ENCODE results near the gene ARHGDIG.

The ARHGDIG gene

DNA sequence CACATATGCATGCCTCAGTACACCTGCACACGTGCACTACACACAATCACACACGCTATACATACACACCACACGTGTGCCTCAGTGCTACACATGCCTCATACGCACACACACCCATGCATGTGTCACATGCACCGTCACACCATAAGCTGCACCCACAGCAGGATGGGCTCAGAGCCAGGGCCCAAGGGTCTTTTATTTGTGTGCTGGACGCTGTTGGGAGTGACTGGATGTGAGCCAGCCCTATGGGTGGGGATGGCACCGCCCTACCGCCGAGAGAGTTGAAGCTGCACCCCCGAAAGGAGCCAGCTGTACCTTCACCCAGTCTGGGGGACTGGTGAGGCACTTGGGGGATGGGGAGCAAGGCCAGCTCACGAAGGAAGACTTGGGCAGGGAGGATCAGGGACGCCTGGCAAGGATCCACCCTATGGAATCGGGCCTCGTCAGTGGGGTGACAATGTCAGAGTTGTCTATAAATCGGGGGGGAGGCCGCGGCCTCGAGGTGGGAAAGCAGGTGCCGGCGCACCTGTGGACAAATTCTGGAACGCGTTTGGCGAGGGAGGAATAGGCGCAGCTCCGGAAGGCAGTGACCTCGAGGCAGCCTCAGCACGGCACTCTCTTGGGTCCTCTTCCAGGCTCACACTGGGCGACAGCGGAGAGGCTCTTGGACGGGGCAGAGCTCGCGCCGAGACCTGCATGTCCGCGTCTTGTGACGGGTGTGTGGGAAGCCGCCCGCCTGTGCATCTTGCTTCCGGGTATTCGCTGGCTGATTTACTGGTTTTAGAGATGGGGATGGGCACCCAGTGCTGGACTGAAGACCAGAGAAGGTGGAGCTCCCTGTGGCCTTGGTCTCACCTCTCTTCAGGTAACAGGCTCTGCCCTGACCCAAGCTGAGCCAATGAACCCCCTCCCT lies 12.0 kb upstream of the ARHGDIG start:
- DNase-seq, result no peak
- TF ChIP-seq POLR2A (IDR thresholded peaks at IDR 0.05; ENCODE audit: low read length) (no peak), GATA1 (IDR thresholded peaks at IDR 0.05; ENCODE audit: low read depth, low read length) (no peak)

DNA sequence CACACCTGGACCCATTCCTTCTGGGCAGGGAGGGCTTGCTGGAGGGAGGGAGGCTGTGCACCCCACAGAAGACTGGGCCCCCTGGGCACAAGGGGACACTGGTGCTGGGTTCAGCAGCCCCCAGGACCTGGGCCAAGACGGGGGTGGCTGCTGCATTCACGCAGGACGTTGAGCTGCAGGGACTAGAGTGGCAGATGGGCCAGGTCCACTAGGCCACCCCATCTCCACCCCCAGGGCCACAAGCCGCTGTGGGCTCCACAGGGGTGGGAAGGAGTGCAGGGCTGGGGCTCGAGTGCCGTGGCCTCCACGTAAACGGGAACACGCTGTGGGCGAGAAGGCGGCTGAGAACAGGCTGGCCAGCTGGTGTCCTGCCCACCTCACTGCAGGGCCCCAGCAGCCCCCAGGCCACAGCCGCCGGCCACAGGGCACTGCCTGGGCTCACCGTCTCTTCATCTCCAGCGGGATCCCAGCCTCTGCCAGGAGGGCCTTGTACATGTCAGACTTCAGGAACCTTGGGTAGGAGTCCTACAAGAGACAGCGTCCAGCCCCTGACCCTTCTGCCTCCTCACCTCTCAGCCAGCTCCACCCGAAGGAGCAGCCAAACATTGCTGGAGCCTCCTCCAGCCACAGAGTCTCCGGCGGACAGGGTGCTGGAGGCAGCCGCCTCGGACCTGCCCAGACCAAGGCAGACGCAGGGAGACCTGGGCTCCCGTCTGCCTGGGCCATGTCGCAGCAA lies 11.2 kb upstream of the ARHGDIG start:
- DNase-seq, result no peak
- TF ChIP-seq GATA1 (IDR thresholded peaks at IDR 0.05; ENCODE audit: low read depth, low read length), result no peak
- TF ChIP-seq POLR2A (IDR thresholded peaks at IDR 0.05; ENCODE audit: low read length), result no peak

DNA sequence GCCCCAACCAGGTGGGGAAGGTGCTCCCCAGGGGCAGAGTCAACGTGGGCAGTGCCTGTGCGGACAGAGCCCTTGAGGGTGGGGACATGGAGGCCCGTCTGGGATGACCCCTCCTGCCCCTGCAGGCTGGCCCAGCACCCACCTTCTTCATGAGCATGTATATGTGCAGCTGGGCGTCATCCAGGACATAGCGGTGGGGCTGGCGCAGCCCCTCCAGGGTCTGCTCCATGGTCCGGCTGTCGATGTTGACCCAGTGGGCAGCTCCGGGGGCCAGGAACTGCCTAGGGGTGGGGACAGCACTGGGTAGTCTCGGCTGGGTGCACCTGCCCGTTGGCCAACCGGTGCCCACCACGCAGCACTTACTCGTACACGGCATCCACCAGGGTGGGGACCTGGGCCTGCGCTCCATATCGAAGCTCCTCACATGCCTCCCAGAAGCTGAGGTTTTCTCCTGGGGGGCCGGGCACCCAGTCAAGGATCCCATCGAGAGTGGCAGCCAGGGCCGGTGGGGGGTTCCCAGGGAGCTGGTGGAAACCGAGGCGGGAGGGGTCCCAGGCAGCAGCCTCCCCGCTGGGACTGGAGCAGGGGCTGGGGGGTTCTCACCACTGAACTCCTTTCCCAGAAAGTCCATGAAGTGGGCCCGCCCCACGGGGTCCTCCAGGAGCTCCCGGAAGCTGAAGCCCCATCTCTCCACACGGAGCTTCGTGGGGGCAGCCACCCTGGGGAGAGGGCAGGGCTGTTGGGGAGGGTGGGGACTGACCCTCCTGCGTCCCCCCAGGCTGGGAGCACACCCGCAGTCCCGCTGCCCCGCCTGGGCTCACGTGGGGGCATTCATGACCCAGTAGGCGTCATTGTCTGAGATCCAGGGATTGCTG lies 9.8 kb upstream of the ARHGDIG start:
- no peak for DNase-seq
- no peak for TF ChIP-seq GATA1 (IDR thresholded peaks at IDR 0.05; ENCODE audit: low read depth, low read length)
- TF ChIP-seq POLR2A (IDR thresholded peaks at IDR 0.05; ENCODE audit: low read length), result no peak

DNA sequence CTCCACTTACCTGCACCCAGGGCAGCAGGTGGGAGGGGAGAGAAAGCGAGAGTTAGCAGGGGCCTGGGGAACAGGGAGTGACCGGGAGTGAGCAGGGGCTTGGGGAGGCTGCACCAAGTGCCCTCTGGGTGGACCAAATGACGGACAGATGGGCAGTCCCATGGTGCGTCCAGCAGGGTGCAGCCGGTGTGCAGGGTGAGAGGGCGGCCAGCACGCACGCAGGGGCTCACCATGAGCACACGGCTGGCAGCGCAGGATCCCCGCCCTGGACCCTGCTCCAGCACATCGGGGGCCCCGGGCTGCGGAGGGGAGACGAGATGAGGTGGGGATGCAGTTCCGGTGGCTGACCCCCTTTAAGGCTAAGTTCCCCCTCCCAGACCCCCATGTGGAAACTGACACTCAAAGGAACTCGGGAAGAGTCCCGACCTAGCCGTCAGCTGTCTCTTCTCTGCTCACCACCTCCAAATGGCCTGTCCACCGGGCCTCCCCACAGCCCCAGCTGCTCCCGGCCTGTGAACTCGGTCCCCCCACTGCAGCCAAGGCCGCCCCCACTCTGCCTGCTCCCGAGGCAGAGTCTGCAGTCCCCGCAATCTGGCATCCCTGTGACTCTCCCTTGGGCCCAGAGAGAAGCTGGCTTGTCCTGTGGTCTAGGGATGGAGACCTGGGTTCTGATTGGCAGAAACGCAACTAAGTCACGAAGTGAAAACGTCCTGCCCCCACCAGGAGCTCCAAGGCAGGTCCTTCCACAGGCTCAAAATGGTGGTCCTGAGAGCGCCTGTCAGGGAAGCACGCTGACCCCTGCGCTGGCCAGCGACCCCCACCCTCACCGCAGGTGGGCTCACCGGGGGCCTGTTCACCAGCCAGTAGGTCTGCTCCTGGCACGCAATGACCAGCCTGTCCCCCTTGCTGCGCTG lies 7.5 kb upstream of the ARHGDIG start:
- no peak for DNase-seq
- TF ChIP-seq POLR2A (IDR thresholded peaks at IDR 0.05; ENCODE audit: low read length), result no peak
- no peak for TF ChIP-seq GATA1 (IDR thresholded peaks at IDR 0.05; ENCODE audit: low read depth, low read length)

DNA sequence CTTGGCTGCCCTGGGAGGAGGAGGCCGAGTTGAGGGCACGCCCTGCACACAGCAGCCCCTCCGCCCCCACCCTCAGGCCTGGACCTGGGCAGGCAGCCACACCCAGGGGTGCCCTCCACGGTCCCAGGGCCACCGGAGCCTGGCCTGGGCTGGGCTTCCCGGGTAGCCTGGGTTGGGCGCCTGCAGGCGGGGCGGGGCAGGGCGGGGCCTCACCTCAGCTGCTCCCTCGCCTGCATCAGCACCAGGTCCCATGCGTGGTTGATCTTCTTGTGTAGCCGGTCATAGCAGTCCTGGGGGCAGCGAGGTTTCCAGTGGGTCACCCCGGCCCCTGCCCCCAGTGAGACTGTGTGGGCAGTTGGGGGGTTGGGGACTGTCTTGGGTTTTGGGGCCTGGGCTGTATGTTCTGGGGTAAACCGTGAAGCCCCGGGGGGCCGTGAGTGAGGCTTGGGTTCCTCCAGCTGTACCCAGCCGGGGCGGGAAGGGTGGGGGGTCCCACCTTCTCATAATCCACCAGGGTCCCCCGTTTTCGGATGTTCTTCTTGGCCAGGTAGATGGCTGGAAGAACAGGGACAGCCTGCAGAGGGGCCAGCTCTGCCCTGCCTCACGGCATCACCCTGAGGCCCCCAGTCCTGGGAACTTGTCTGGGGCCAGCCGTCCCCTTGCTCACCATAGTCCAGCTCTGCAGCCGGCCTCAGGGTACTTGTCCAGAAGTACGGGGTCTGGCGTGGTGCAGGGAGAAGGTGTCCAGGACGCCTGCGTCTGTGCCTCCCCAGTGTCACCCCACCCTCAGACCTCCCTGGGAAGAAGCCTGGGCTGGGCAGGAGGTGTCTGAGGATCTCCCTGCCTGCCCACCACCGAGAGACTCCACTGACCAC lies 6.6 kb upstream of the ARHGDIG start:
- no peak for DNase-seq
- no peak for TF ChIP-seq POLR2A (IDR thresholded peaks at IDR 0.05; ENCODE audit: low read length)
- TF ChIP-seq GATA1 (IDR thresholded peaks at IDR 0.05; ENCODE audit: low read depth, low read length), result no peak

DNA sequence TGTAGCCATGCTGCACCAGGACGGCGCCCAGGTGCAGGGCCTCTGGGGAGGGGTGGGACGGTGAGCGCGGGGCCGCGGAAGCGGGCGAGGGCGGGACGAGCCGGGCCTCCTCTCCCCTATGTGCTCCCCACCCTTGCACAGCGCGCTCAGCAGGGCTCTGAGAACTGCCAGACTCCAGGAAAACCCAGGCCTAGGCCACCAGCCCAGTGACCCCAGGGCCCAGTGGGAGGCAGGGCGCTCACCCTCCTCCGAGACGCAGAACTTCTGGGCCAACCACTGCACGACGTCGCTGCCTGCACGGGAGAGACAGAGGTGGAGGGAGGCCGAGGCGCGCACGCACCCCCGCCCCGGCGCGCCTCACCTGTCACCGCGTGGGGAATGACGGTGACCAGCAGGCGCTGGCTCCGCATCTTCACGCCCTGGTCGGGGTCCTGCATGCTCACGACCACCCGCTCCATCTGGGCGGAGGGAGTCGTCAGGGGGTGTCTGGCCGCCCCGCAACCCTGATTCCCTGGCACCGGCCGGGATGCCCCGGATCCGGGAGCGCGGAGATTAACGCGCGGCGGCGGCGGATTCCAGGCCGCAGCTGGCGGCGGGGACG lies 5.2 kb upstream of the ARHGDIG start:
- no peak for DNase-seq
- TF ChIP-seq POLR2A (IDR thresholded peaks at IDR 0.05; ENCODE audit: low read length) (no peak), GATA1 (IDR thresholded peaks at IDR 0.05; ENCODE audit: low read depth, low read length) (no peak)

DNA sequence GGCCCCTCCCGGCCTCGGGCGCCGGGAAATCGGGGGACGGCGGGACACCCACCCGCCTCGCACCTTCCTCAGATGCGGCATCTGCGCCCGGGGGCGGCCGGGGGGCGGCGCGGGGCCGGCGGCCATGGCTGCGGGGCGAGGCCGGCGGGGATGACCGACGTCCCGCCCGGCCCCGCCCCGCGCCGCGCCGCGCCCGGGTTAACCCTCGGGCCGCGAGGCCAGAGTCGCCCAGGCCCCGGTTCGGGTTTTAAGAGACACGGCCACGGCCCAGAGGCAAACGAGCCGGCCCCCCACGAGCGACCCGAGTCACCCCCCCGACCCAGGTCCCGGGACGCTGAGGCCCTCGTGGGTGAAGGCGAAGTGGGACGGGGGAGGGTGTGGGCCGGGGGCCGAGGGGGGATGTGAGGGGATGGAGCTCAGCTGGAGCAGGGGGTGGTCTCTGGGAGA lies 4.6 kb upstream of the ARHGDIG start, which contains the start of gene RGS11:
Gene RGS11 (minus strand): TSS at position 159 of the 447 bp plus-strand sequence. CDS start 33 bp downstream, at position 126.
- TF ChIP-seq GATA1 (IDR thresholded peaks at IDR 0.05; ENCODE audit: low read depth, low read length), result no peak
- TF ChIP-seq POLR2A (IDR thresholded peaks at IDR 0.05; ENCODE audit: low read length), result no peak
- DNase-seq, result no peak

DNA sequence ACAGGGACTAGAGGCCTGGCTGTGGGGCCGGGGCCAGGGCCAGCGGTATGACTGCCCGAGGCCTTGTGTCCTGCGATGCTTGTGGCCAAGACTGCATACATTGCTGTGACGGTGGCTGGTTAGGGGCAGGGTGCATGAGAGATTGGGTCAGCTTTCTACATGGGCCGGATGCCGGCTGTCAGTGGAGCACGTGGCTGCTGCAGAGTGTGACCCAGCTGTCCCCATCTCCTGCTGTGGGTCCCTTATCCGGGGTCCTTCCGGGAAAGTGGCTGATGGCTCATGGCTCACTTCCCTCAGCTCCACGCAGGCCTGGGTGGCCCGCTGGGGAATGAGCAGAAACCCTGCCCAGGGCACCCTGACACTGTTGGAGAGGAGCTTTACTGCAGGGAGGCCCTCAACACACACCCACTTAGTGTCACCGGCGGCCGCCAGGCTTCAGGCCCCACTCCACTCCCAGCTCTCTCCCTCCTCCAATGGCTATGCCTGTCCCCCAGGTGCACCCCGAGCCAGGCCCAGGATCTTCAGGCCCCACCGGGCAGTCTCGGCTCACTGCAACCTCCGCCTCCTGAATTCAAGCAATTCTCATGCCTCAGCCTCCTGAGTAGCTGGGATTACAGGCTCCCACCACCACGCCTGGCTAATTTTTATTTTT lies 3.8 kb upstream of the ARHGDIG start:
- DNase-seq, result no peak
- TF ChIP-seq POLR2A (IDR thresholded peaks at IDR 0.05; ENCODE audit: low read length) (no peak), GATA1 (IDR thresholded peaks at IDR 0.05; ENCODE audit: low read depth, low read length) (no peak)

DNA sequence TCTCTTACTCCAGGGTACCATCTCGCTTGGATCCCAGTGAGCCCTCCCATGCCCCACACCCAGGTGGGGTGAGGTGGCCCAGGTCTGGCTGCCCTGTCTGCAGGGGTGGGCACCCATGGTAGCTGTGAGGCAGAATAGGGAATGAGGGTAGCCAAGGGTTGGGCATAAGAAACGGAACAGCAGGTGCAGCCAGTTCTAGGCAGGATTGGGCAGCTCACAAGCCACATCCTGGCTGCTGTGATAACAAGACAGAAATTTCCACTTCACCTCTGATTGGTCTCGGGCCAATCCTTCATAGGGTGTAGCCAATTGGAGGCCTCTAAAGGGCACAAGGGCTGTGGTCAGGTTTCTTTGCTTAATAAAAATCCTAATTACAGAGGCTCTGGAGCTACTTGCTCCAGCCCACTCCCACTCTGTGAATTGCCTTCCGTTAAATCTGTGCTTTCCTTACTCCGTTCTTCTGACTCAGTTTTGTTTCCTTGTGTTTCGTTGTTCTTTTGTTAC lies 1.5 kb upstream of the ARHGDIG start:
- DNase-seq, result peak; percentile 71 to 81
- TF ChIP-seq POLR2A (IDR thresholded peaks at IDR 0.05; ENCODE audit: low read length) (no peak), GATA1 (IDR thresholded peaks at IDR 0.05; ENCODE audit: low read depth, low read length) (no peak)

DNA sequence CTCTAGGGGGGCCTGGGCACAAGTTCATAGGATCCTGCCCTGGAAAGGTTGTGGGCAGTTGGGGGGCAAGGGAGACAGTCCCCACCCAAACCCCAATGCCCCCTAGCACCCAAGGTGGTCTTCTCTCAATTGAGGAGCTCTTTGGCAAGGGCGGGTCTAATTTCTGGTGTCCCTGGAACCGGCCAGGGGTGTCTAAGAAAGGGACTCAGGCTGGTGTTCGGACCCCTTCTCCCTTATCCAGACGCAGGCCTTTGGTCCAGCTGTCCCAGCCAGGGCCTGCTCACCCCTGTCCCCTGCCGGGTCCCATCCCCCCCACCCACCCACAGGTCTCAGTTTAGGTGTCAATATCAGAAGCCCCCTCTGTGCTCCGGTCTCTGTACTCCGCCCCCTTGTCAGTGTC lies 860 bp upstream of the ARHGDIG start:
- TF ChIP-seq POLR2A (IDR thresholded peaks at IDR 0.05; ENCODE audit: low read length), result no peak
- no peak for TF ChIP-seq GATA1 (IDR thresholded peaks at IDR 0.05; ENCODE audit: low read depth, low read length)
- DNase-seq, result no peak

DNA sequence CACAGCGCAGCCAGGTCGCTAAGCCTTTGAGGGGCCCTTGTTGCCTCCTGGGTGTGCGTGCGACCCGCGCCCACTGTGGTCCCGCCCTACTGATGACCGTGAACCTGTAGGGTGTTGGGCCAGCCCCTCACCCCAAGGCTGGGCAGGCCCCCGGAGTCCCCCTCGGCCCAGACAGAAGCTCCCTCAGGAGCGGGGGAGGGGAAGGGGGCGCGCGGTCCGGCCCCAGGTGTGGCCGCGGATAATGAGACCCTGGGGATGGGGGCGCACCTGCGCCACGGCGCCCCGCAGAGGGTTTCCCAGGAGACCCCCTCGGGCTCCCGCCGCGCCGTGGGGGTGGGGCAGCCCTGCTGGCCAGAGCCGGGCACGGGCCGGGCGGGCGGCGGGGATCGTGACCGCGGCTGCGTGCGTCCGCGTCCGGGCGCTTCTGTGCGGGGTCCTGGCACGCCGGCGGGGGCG lies 358 bp upstream of the ARHGDIG start:
- DNase-seq, result no peak
- TF ChIP-seq GATA1 (IDR thresholded peaks at IDR 0.05; ENCODE audit: low read depth, low read length) (no peak), POLR2A (IDR thresholded peaks at IDR 0.05; ENCODE audit: low read length) (no peak)
